ENCODE results near the gene ROCK2. TPM values are rescaled to one million over a fixed set of nuclear protein-coding genes. Genes with fewer than 3 reads are reported as not detected.

ROCK2 gene
- total and polyA plus RNA-seq, 2 of the 13 experiments (the other 11 are each of a cell fraction or from before 2014, with no cell fraction given) = 38.1 to 119 TPM

DNA sequence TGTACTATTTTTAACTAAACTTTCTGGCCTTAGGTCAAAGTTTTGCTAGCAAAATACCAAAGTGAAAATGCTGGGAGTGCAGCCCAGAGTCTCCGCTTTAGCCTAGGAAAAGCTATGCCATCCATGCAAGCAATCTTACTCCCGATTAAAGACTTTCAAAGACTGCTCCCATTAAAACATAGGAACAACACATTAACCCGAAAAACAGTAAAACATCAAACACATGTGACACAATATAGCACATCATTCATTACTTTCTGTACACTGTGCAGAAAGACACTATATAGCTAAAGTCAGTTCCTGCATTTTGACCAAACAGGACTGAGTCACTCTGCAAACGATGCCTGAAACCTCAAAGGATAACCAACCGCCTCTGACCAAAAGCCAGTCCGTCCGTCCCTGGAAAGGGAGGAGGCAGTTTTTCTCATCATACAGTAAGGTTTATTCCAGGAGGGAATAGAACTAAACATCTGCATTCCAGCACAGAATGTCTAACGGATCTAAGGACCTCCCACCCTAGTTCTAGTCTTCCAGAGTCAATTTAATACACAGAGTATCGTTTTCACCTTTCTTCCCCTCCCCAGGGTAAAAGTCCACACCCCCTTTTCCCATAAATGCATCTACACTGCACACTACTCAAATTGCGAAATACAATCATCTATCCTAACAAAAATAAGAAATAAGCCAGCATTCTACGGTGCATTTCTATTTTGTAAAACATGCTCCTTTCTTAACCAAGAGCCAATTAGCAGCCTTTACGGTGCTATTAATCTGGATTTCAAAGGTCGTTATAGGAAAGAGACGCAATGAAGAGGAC is 1.7 kb downstream of the ROCK2 start (continued):
- TF ChIP-seq, protein P1, sequence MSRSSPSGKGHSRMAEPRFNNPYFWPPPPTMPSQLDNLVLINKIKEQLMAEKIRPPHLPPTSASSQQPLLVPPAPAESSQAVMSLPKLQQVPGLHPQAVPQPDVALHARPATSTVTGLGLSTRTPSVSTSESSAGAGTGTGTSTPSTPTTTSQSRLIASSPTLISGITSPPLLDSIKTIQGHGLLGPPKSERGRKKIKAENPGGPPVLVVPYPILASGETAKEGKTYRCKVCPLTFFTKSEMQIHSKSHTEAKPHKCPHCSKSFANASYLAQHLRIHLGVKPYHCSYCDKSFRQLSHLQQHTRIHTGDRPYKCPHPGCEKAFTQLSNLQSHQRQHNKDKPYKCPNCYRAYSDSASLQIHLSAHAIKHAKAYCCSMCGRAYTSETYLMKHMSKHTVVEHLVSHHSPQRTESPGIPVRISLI (CRISPR knock-in tag; IDR thresholded peaks at IDR 0.05; ENCODE audit: borderline replicate concordance) = no peak
- TF ChIP-seq FOSL1 (CRISPR knock-in tag; IDR thresholded peaks at IDR 0.05; ENCODE audit: borderline replicate concordance) (peak; percentile 91), ZBED4 (CRISPR knock-in tag; IDR thresholded peaks at IDR 0.05; ENCODE audit: borderline replicate concordance) (0 out of 2 replicates have a peak, but pooled peaks have one; percentile 1), ARID3A (IDR thresholded peaks at IDR 0.05; ENCODE audit: low read depth, low read length) (peak; percentile 61; the same call in 1 of the 2 replicates), KLF9 (CRISPR knock-in tag; IDR thresholded peaks at IDR 0.05; ENCODE audit: low read depth) (peak; percentile 22; the same call in 1 of the 2 replicates), RAD51 (IDR thresholded peaks at IDR 0.05; ENCODE audit: borderline replicate concordance) (no peak), SYNCRIP (IDR thresholded peaks at IDR 0.05; ENCODE audit: insufficient read depth, low read depth, low read length) (no peak), RORA (CRISPR knock-in tag; IDR thresholded peaks at IDR 0.05) (no peak), NONO (IDR thresholded peaks at IDR 0.05) (no peak), NONO (CRISPR knock-in tag; conservative IDR thresholded peaks at IDR 0.05) (no peak; the same call in 1 of the 2 replicates), HNRNPLL (IDR thresholded peaks at IDR 0.05; ENCODE audit: low read depth, low read length, poor library complexity, severe bottlenecking) (no peak), ZKSCAN8 (CRISPR knock-in tag; IDR thresholded peaks at IDR 0.05; ENCODE audit: borderline replicate concordance) (peak; percentile 48), NAIF1 (CRISPR knock-in tag; IDR thresholded peaks at IDR 0.05; ENCODE audit: borderline replicate concordance) (0 out of 2 replicates have a peak, but pooled peaks have one; percentile 35), ZNF724P (CRISPR knock-in tag; IDR thresholded peaks at IDR 0.05; ENCODE audit: borderline replicate concordance) (no peak), FOSL2 (CRISPR knock-in tag; IDR thresholded peaks at IDR 0.05) (peak; percentile 97), JUNB (CRISPR knock-in tag; IDR thresholded peaks at IDR 0.05; ENCODE audit: borderline replicate concordance) (peak; percentile 83)
- TF ChIP-seq, protein P2, sequence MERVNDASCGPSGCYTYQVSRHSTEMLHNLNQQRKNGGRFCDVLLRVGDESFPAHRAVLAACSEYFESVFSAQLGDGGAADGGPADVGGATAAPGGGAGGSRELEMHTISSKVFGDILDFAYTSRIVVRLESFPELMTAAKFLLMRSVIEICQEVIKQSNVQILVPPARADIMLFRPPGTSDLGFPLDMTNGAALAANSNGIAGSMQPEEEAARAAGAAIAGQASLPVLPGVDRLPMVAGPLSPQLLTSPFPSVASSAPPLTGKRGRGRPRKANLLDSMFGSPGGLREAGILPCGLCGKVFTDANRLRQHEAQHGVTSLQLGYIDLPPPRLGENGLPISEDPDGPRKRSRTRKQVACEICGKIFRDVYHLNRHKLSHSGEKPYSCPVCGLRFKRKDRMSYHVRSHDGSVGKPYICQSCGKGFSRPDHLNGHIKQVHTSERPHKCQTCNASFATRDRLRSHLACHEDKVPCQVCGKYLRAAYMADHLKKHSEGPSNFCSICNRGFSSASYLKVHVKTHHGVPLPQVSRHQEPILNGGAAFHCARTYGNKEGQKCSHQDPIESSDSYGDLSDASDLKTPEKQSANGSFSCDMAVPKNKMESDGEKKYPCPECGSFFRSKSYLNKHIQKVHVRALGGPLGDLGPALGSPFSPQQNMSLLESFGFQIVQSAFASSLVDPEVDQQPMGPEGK (CRISPR knock-in tag; IDR thresholded peaks at IDR 0.05) = peak; percentile 66; the same call in 1 of the 2 replicates

Measured in HepG2 (cell line).